Measurements from ENCODE around the gene RMC1. TPM values are rescaled to one million over a fixed set of nuclear protein-coding genes. Genes with fewer than 3 reads are reported as not detected.

RMC1 gene
- total RNA-seq, 4 donors from 2014 or later, result 24.9 to 41.0 (median 31.0) TPM

- TF ChIP-seq CTCF (IDR thresholded peaks at IDR 0.05), result no peak
- no peak for TF ChIP-seq POLR2A (IDR thresholded peaks at IDR 0.05; ENCODE audit: low read depth)
- no peak for TF ChIP-seq EP300 (IDR thresholded peaks at IDR 0.05)
- no peak for TF ChIP-seq POLR2AphosphoS5 (IDR thresholded peaks at IDR 0.05)
- WGBS, result 86% methylated on average over 4 of the region's 4 CpGs
- H3K27ac ChIP-seq (replicated peaks in 1 of 4), result no peak overlapping the region
- no peaks in the 10 kb centered on the region for H3K4me1 ChIP-seq
- H3K4me3 ChIP-seq, result no peak overlapping the region
- intact Hi-C loops (cut with DNase I), result no loop called here
- H3K9me3 ChIP-seq, result no peaks in the 10 kb centered on the region
- DNase-seq (ENCODE audit: extremely low spot score), result no peak
- H3K27me3 ChIP-seq, result no peaks in the 10 kb centered on the region
- peaks cover 39 to 98% (median 82%) of the 10 kb centered on the region in 4 donors for H3K36me3 ChIP-seq
Measured at GRCh38 chr18:23560186-23560585, 56.9 kb downstream of the RMC1 start.

GRCh38 chr18:23563377-23564043 is 60.2 kb downstream of the RMC1 start:
- no peaks in the 10 kb centered on the region for H3K9me3 ChIP-seq
- no peaks in the 10 kb centered on the region for H3K4me1 ChIP-seq
- H3K36me3 ChIP-seq, result peaks cover 27 to 98% (median 81%) of the 10 kb centered on the region in 4 donors
- no peak for DNase-seq (ENCODE audit: extremely low spot score)
- no peak overlapping the region for H3K27ac ChIP-seq (replicated peaks in 1 of 4)
- WGBS, result 95% methylated on average over 2 of the region's 2 CpGs
- TF ChIP-seq CTCF (IDR thresholded peaks at IDR 0.05) (no peak), POLR2A (IDR thresholded peaks at IDR 0.05; ENCODE audit: low read depth) (no peak), POLR2AphosphoS5 (IDR thresholded peaks at IDR 0.05) (no peak), EP300 (IDR thresholded peaks at IDR 0.05) (no peak)
- no peak overlapping the region for H3K4me3 ChIP-seq
- H3K27me3 ChIP-seq, result no peaks in the 10 kb centered on the region
- intact Hi-C loops (cut with DNase I), result no loop called here

- H3K36me3 ChIP-seq, result peaks cover 10 to 98% (median 86%) of the 10 kb centered on the region in 4 donors
- no peak for TF ChIP-seq POLR2AphosphoS5 (IDR thresholded peaks at IDR 0.05)
- TF ChIP-seq EP300 (IDR thresholded peaks at IDR 0.05), result no peak
- TF ChIP-seq POLR2A (IDR thresholded peaks at IDR 0.05; ENCODE audit: low read depth), result no peak
- TF ChIP-seq CTCF (IDR thresholded peaks at IDR 0.05), result no peak
- no peak for DNase-seq (ENCODE audit: extremely low spot score)
- H3K4me1 ChIP-seq, result no peaks in the 10 kb centered on the region
- no peak overlapping the region for H3K27ac ChIP-seq (replicated peaks in 1 of 4)
- H3K9me3 ChIP-seq, result no peaks in the 10 kb centered on the region
- no peaks in the 10 kb centered on the region for H3K27me3 ChIP-seq
- intact Hi-C loops (cut with DNase I), result no loop called here
- 73% methylated on average over 3 of the region's 3 CpGs for WGBS
- H3K4me3 ChIP-seq, result no peak overlapping the region
Measured at GRCh38 chr18:23565916-23566547, 62.7 kb downstream of the RMC1 start.

- 86% methylated on average over 3 of the region's 3 CpGs for WGBS
- Histone ChIP-seq H3K9me3 (no peaks in the 10 kb centered on the region), H3K27ac (replicated peaks in 1 of 4) (no peak overlapping the region), H3K4me1 (peaks cover 0 to 3% (median 0%) of the 10 kb centered on the region in 4 donors), H3K27me3 (no peaks in the 10 kb centered on the region), H3K4me3 (no peak overlapping the region), H3K36me3 (peaks cover 6 to 99% (median 83%) of the 10 kb centered on the region in 4 donors)
- intact Hi-C loops (cut with DNase I), result no loop called here
- TF ChIP-seq POLR2AphosphoS5 (IDR thresholded peaks at IDR 0.05), result no peak
- no peak for TF ChIP-seq POLR2A (IDR thresholded peaks at IDR 0.05; ENCODE audit: low read depth)
- no peak for TF ChIP-seq CTCF (IDR thresholded peaks at IDR 0.05)
- TF ChIP-seq EP300 (IDR thresholded peaks at IDR 0.05), result no peak
- DNase-seq (ENCODE audit: extremely low spot score), result no peak
Measured at GRCh38 chr18:23567671-23568070, 64.4 kb downstream of the RMC1 start.
